Measurements from ENCODE around the gene C20orf141.

C20orf141 gene

GRCh38 chr20:2798095-2798805, 16.5 kb upstream of the C20orf141 start:
- H3K4me3 Mint-ChIP-seq: peak overlapping the region; percentile 99
- H3K27me3 Mint-ChIP-seq (ENCODE audit: low read depth, poor library complexity): peaks cover 18% of the 10 kb centered on the region
- DNase-seq: no peak
- TF ChIP-seq, protein P1, sequence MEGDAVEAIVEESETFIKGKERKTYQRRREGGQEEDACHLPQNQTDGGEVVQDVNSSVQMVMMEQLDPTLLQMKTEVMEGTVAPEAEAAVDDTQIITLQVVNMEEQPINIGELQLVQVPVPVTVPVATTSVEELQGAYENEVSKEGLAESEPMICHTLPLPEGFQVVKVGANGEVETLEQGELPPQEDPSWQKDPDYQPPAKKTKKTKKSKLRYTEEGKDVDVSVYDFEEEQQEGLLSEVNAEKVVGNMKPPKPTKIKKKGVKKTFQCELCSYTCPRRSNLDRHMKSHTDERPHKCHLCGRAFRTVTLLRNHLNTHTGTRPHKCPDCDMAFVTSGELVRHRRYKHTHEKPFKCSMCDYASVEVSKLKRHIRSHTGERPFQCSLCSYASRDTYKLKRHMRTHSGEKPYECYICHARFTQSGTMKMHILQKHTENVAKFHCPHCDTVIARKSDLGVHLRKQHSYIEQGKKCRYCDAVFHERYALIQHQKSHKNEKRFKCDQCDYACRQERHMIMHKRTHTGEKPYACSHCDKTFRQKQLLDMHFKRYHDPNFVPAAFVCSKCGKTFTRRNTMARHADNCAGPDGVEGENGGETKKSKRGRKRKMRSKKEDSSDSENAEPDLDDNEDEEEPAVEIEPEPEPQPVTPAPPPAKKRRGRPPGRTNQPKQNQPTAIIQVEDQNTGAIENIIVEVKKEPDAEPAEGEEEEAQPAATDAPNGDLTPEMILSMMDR (IDR thresholded peaks at IDR 0.05): no peak
- H3K27ac Mint-ChIP-seq: peak overlapping the region; percentile 29
- peaks cover 47% of the 10 kb centered on the region for H3K4me1 Mint-ChIP-seq
- no peaks in the 10 kb centered on the region for H3K9me3 Mint-ChIP-seq
- peaks cover 42% of the 10 kb centered on the region for H3K36me3 Mint-ChIP-seq (ENCODE audit: low read depth)

- TF ChIP-seq, protein P1 (IDR thresholded peaks at IDR 0.05): no peak
- peak; percentile 56 for DNase-seq
- Mint-ChIP-seq H3K27ac (peak overlapping the region; percentile 95), H3K4me1 (peaks cover 49% of the 10 kb centered on the region), H3K9me3 (no peaks in the 10 kb centered on the region), H3K27me3 (ENCODE audit: low read depth, poor library complexity) (peaks cover 24% of the 10 kb centered on the region), H3K4me3 (peak overlapping the region; percentile 99), H3K36me3 (ENCODE audit: low read depth) (peaks cover 37% of the 10 kb centered on the region)
These were observed 16.0 kb upstream of the C20orf141 start for GRCh38 chr20:2798814-2799213.

DNA sequence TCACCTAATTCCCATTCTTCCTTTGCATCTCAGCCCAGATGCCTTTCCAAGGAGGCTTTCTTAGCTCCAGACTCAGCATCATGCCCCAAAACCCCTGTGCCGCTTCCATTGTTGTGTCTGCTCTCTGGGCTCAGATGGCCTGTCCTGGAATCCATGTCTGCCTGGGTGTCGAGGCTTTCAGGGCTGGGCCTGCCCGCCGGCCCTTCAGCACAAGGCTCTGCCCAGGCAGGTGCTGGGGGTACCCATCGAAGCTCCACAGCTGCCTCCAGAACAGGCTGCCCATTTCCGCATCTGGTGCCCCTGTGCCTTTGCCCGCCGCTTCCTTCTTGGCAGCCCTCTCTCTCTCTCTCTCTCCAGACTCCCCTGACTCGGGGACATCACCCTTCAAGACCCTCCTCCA, 15.5 kb upstream of the C20orf141 start:
- Mint-ChIP-seq H3K36me3 (ENCODE audit: low read depth) (peaks cover 34% of the 10 kb centered on the region), H3K4me3 (peak overlapping the region; percentile 99), H3K27me3 (ENCODE audit: low read depth, poor library complexity) (peaks cover 28% of the 10 kb centered on the region), H3K9me3 (no peaks in the 10 kb centered on the region), H3K27ac (peak overlapping the region; percentile 95), H3K4me1 (peaks cover 53% of the 10 kb centered on the region)
- no peak for DNase-seq
- TF ChIP-seq, protein P1 (IDR thresholded peaks at IDR 0.05): no peak

GRCh38 chr20:2799688-2800520, 14.9 kb upstream of the C20orf141 start:
- H3K4me1 Mint-ChIP-seq: peaks cover 58% of the 10 kb centered on the region
- DNase-seq: peak; percentile 33
- H3K9me3 Mint-ChIP-seq: no peaks in the 10 kb centered on the region
- H3K27me3 Mint-ChIP-seq (ENCODE audit: low read depth, poor library complexity): peaks cover 35% of the 10 kb centered on the region
- peaks cover 29% of the 10 kb centered on the region for H3K36me3 Mint-ChIP-seq (ENCODE audit: low read depth)
- peak overlapping the region; percentile 95 for H3K27ac Mint-ChIP-seq
- peak overlapping the region; percentile 99 for H3K4me3 Mint-ChIP-seq
- TF ChIP-seq, protein P1 (IDR thresholded peaks at IDR 0.05): no peak

DNA sequence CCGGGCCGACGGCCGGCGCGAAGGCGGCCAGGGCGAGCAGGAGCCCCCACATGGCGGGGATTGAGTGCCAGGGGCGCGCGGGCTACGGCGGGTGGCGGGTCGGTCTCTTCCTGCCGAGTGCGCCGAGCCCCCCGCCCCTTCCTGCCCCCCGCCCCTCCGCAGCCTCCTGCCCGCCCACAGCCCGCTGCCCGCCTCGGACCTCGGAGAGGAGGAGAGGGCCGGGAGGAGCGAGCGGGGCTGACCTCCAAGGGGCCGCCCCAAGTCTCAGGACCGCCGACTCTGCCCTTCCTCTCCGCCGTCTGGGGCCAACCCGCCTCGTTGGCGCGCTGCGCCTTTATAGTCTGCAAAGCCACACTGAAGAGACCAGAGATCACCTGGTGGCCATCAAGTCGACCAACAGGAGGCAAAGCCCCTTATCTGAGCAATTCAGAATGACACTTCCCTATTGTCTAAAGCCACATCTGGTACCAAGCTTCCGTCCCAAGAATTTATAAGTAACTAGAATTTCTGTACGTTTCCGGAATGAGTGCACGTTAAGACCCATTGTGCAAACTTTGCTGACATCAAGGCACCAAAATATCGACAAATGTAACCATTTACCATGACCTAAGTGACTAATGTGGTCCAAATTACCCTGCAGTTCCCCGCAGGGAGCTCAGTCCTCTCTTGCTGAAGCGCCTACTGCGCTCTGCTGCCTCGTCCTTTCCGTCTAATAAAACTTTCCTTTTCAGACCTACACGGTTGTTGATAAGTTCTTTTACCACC, 14.1 kb upstream of the C20orf141 start, which contains the start of gene CPXM1:
Gene CPXM1 (minus strand): TSS at position 107 of the 765 bp plus-strand sequence. CDS start 55 bp downstream, at position 52.
- Mint-ChIP-seq H3K4me3 (peak within 1 kb of the TSS; percentile 99), H3K27me3 (ENCODE audit: low read depth, poor library complexity) (peaks cover 43% of the 10 kb centered on the region)
- peak; percentile 82 for DNase-seq

More for the DNA sequence above, 14.1 kb upstream of the C20orf141 start, which contains the start of gene CPXM1:
- H3K27ac Mint-ChIP-seq: peak within 1 kb of the TSS; percentile 96
- H3K36me3 Mint-ChIP-seq (ENCODE audit: low read depth): peaks cover 24% of the 10 kb centered on the region
- no peaks in the 10 kb centered on the region for H3K9me3 Mint-ChIP-seq
- TF ChIP-seq, protein P1 (IDR thresholded peaks at IDR 0.05): peak; percentile 6
- peaks cover 62% of the 10 kb centered on the region for H3K4me1 Mint-ChIP-seq
